ENCODE results near the gene MILR1.
A peak's percentile ranks its signal among the peaks of the same experiment; 100 is the strongest.
"Not testable (repeated sequence)": the region's sequence is repeated elsewhere in the genome, so short reads cannot be mapped to it uniquely, and the experiment has no call there.

The MILR1 gene

DNA sequence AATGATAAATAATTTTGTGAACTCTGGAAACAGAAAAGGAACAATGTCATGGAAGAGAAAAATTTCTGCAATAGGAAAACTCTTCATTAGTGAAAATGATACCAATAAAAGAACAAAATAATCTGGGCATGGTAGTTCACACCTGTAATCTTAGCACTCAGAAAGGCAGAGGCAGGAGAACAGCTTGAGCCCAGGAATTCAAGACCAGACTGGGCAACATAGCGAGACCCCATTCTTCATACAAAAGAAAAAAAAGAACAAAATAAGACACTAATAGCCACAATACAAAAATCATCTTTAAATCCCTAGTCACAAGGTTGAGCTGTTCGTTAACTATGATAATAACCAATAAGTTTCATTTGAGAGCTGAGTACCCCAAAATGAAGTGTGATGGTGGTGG, 39.4 kb downstream of the MILR1 start:
- Histone ChIP-seq H3K27me3 (ENCODE audit: control insufficient read depth in 1 of 2, insufficient read depth in 2 of 2, low read length in 2 of 2) (no peaks in the 10 kb centered on the region), H3K27ac (ENCODE audit: low read depth, low read length) (no peak overlapping the region), H3K4me1 (ENCODE audit: insufficient read depth, low read length) (no peaks in the 10 kb centered on the region), H3K9ac (ENCODE audit: low read length) (no peak overlapping the region), H3K36me3 (ENCODE audit: insufficient read depth, low read length) (peaks cover 44% of the 10 kb centered on the region), H3K9me3 (ENCODE audit: low read length) (no peaks in the 10 kb centered on the region), H3K4me3 (ENCODE audit: low read depth in 1 of 2, low read length in 2 of 2) (no peak overlapping the region)

DNA sequence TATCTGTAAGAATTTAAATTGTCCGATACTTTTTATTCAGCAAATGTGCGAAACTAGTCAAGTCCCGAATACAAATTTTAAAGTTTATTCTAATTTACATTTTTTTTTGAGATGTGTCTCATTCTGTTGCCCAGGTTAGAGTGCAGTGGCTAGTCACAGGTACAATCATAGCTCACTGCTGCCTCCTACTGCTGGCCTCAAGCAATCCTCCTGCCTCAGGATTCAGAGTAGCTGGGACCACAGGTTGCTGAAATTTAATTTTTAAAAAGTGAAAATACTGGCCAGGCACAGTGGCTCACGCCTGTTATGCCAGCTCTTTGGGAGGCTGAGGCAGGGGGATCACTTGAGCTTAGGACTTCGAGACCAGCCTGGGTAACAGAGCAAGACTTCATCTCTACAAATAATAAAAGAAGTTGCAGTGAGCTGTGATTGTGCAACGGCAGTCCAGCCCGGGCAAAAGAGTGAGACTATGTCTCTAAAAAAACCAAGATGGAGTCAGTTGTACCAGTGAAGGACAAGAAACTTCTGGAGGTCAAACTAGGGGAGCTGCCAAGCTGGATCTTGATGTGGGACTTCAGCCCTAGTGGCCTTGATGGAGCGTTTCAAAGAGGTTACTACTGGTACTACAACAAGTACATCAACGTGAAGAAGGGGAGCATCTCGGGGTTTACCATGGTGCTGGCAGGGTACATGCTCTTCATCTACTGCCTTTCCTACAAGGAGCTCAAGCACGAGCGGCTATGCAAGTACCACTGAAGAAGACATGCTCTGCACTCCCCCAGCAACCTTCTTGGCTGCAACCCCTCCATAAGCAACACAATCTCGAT, 42.3 kb downstream of the MILR1 start:
- H3K27me3 ChIP-seq (ENCODE audit: control insufficient read depth in 1 of 2, insufficient read depth in 2 of 2, low read length in 2 of 2): no peaks in the 10 kb centered on the region
- peaks cover 17% of the 10 kb centered on the region for H3K4me1 ChIP-seq (ENCODE audit: insufficient read depth, low read length)
- H3K27ac ChIP-seq (ENCODE audit: low read depth, low read length): no peak overlapping the region
- H3K9ac ChIP-seq (ENCODE audit: low read length): no peak overlapping the region
- H3K4me3 ChIP-seq (ENCODE audit: low read depth in 1 of 2, low read length in 2 of 2): no peak overlapping the region
- H3K9me3 ChIP-seq (ENCODE audit: low read length): no peaks in the 10 kb centered on the region
- peaks cover 27% of the 10 kb centered on the region for H3K36me3 ChIP-seq (ENCODE audit: insufficient read depth, low read length)

DNA sequence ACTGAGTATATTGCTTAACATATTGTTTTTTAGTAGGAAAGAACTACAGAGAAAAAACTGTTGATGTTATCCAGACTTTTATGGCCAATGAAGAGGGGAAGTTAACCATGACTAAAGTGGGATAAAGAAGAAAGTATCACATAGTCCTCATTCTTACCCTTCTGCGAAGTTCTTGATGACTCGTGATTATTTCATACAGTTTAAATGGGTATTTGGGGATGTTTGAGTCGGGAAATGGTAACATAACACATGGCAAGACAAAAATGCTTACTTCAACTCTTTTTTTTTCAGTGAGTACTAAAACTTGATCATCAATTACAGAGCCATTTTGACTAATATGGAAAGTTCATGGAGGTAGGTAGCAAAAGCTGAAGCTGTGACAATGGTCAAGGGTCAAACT, 43.1 kb downstream of the MILR1 start:
- Histone ChIP-seq H3K36me3 (ENCODE audit: insufficient read depth, low read length) (peaks cover 27% of the 10 kb centered on the region), H3K4me3 (ENCODE audit: low read depth in 1 of 2, low read length in 2 of 2) (no peak overlapping the region)

DNA sequence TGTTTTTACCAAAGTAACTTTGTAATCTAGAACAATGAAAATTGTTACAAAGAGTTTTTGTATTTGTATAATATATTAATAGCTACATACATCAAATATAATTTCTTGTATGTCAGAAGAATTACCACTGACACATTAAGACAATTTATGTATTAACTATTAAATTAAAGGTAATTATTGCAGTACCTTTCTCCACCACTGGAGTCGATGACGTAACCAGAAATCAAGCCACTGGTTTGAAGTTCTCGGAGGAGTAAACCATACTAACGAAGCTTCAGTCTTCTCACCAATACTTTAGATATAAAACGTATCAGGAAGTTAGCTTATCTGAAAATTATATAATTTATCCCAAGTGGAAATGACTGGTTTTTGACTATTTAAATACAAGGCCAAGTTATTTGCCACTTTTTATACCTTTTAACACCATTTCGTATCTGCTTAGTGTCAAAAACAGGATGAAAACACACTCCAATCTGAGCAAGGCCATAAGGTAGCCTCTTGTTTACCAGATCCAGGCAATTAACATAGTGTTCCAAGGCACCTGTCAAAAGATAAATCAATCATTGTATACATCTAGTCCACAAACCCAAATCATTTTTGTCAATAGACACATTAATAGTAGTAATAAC, 43.7 kb downstream of the MILR1 start:
- no peak overlapping the region for H3K27ac ChIP-seq (ENCODE audit: low read depth, low read length)
- H3K9me3 ChIP-seq (ENCODE audit: low read length): no peaks in the 10 kb centered on the region
- H3K9ac ChIP-seq (ENCODE audit: low read length): no peak overlapping the region
- H3K4me3 ChIP-seq (ENCODE audit: low read depth in 1 of 2, low read length in 2 of 2): no peak overlapping the region
- no peaks in the 10 kb centered on the region for H3K27me3 ChIP-seq (ENCODE audit: control insufficient read depth in 1 of 2, insufficient read depth in 2 of 2, low read length in 2 of 2)
- H3K36me3 ChIP-seq (ENCODE audit: insufficient read depth, low read length): peaks cover 28% of the 10 kb centered on the region
- H3K4me1 ChIP-seq (ENCODE audit: insufficient read depth, low read length): peaks cover 22% of the 10 kb centered on the region

More for the DNA sequence above, 43.1 kb downstream of the MILR1 start:
- no peak overlapping the region for H3K9ac ChIP-seq (ENCODE audit: low read length)
- no peaks in the 10 kb centered on the region for H3K27me3 ChIP-seq (ENCODE audit: control insufficient read depth in 1 of 2, insufficient read depth in 2 of 2, low read length in 2 of 2)
- no peak overlapping the region for H3K27ac ChIP-seq (ENCODE audit: low read depth, low read length)
- no peaks in the 10 kb centered on the region for H3K9me3 ChIP-seq (ENCODE audit: low read length)
- peaks cover 18% of the 10 kb centered on the region for H3K4me1 ChIP-seq (ENCODE audit: insufficient read depth, low read length)

DNA sequence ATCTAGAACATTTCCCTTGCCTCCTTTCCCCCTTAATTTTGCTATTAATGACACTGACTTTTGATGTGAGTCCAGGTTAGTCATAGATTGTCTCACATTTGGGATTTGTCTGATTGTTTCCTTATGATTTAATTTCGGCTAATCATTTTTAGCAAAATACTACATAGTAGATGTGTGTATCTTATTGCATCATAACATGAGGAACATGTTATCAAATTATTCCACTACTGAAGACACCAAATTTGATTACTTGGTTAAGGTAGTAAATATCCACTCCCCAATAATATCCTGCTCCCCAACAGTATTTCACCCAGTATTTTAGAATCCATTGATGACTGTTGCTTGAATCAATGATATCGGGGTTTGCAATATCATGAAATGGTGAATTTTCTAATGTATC, 45.2 kb downstream of the MILR1 start:
- no peak overlapping the region for H3K9ac ChIP-seq (ENCODE audit: low read length)
- H3K4me3 ChIP-seq (ENCODE audit: low read depth in 1 of 2, low read length in 2 of 2): no peak overlapping the region
- H3K9me3 ChIP-seq (ENCODE audit: low read length): no peaks in the 10 kb centered on the region
- H3K4me1 ChIP-seq (ENCODE audit: insufficient read depth, low read length): peaks cover 25% of the 10 kb centered on the region
- no peaks in the 10 kb centered on the region for H3K27me3 ChIP-seq (ENCODE audit: control insufficient read depth in 1 of 2, insufficient read depth in 2 of 2, low read length in 2 of 2)
- H3K27ac ChIP-seq (ENCODE audit: low read depth, low read length): no peak overlapping the region
- H3K36me3 ChIP-seq (ENCODE audit: insufficient read depth, low read length): peaks cover 42% of the 10 kb centered on the region

DNA sequence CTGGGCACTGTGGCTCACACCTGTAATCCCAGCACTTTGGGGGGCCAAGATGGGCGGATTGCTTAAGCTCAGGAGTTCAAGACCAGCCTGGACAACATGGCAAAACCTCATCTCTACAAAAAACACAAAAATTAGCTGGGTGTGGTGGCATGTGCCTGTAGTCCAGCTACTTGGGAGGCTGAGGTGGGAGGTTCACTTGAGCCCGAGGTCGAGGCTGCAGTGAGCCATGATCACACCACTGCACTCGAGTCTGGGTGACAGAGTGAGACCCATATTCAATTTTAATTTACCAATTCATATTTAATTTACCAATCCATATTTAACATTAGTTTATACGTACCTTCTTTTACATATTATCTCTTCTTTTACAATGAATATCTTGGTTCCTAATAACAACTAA, 46.4 kb downstream of the MILR1 start:
- Histone ChIP-seq H3K36me3 (ENCODE audit: insufficient read depth, low read length) (peaks cover 45% of the 10 kb centered on the region), H3K4me1 (ENCODE audit: insufficient read depth, low read length) (peaks cover 31% of the 10 kb centered on the region)
- not testable (repeated sequence) for H3K27me3 ChIP-seq (ENCODE audit: control insufficient read depth in 1 of 2, insufficient read depth in 2 of 2, low read length in 2 of 2); H3K4me3 ChIP-seq (ENCODE audit: low read depth in 1 of 2, low read length in 2 of 2); H3K9me3 ChIP-seq (ENCODE audit: low read length); H3K27ac ChIP-seq (ENCODE audit: low read depth, low read length); H3K9ac ChIP-seq (ENCODE audit: low read length)

DNA sequence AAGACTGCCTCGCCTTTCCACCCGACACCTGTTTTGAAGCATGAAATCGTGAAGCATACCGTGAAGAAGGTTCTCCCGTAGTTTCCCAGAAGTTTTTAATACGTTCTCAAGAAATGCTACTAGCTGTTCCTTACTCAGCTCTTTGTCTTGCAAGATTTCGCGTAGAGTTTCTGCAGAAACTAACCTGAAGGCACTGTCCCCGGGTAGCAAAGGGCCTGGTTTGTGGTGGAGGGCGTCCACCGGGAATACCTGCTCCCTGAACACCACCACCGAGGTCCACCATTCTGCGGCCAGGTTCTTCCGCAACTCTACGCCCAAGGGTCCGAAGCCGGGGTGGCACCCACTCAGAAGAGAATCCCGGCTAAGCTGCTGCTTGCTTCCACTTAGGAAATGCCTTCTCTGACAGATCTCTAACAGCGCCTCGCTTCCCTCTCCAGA, 47.5 kb downstream of the MILR1 start:
- Histone ChIP-seq H3K9me3 (ENCODE audit: low read length) (no peaks in the 10 kb centered on the region), H3K4me1 (ENCODE audit: insufficient read depth, low read length) (peaks cover 38% of the 10 kb centered on the region), H3K9ac (ENCODE audit: low read length) (peak overlapping the region; percentile 44), H3K36me3 (ENCODE audit: insufficient read depth, low read length) (peaks cover 48% of the 10 kb centered on the region), H3K4me3 (ENCODE audit: low read depth in 1 of 2, low read length in 2 of 2) (peak overlapping the region; percentile 73), H3K27me3 (ENCODE audit: control insufficient read depth in 1 of 2, insufficient read depth in 2 of 2, low read length in 2 of 2) (no peaks in the 10 kb centered on the region), H3K27ac (ENCODE audit: low read depth, low read length) (peak overlapping the region; percentile 79)

DNA sequence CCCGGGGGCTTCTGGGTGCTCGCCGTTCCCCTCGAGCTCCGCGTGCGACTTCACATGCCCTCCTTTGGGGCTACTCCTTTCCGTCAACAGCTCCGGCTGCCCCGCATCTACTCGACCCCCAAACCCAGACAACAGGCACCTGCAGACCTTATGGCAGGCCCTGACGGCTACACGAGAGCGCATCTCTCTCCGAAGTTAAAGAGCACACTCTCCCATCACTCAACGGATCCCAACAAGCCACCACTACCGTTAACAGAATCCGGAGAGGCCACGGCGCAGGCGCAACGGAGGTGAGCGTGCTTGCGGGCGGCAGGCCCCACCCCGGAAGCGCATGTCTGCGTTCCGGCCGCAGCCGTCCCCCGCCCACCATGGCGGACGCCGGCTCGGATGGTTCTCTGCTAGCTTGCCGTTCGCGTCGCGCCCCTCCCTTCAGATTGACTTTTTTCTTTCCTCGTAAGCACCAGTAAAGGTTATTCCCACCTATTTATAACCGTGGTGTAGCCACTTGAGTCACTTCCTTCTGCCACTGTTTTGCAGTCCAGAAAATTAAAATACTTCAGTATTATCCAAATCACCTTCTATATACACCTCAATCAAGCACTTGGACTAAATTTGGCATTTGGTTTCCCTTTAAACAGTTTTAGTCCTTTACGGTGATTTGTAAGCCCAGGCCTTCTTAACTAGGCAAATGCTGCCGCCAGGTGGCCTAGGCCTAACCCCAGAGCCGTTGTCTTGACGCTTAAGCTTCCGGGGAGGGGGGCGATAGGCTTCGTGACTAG, 48.1 kb downstream of the MILR1 start, which contains the start of gene POLG2:
POLG2 (minus strand) TSS at position 269 of the 779 bp plus-strand sequence; CDS start at position 183, 86 bp downstream.
- Histone ChIP-seq H3K9ac (ENCODE audit: low read length) (peak within 1 kb of the TSS; percentile 44), H3K9me3 (ENCODE audit: low read length) (no peaks in the 10 kb centered on the region), H3K36me3 (ENCODE audit: insufficient read depth, low read length) (peaks cover 53% of the 10 kb centered on the region), H3K27ac (ENCODE audit: low read depth, low read length) (peak within 1 kb of the TSS; percentile 79), H3K4me1 (ENCODE audit: insufficient read depth, low read length) (peaks cover 43% of the 10 kb centered on the region), H3K4me3 (ENCODE audit: low read depth in 1 of 2, low read length in 2 of 2) (peak within 1 kb of the TSS; percentile 73), H3K27me3 (ENCODE audit: control insufficient read depth in 1 of 2, insufficient read depth in 2 of 2, low read length in 2 of 2) (no peaks in the 10 kb centered on the region)

DNA sequence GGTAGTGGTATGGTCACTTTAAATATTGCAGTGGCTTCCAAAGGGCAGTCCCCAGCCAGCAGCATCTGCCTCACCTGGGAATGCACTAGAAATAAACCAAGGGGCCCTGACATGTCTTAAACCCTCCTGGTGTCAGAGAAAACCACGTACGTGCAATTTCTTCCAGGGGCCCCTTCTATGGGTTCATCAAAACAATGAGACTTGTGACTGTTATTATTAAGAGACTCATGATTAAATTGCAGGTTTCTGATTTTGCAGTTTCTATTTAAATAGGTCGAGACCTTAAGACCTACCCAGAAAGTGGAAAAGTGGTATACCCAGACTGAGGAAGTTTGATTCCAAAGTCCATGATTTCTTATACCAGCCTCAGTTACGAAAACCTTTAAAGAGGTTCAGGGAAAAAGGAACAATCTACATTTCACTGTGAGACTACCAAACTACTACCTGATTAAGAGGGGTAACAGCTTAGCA, 48.7 kb downstream of the MILR1 start:
- H3K27ac ChIP-seq (ENCODE audit: low read depth, low read length): peak overlapping the region; percentile 79
- H3K36me3 ChIP-seq (ENCODE audit: insufficient read depth, low read length): peaks cover 59% of the 10 kb centered on the region
- H3K9ac ChIP-seq (ENCODE audit: low read length): peak overlapping the region; percentile 36
- H3K4me3 ChIP-seq (ENCODE audit: low read depth in 1 of 2, low read length in 2 of 2): peak overlapping the region; percentile 73
- H3K4me1 ChIP-seq (ENCODE audit: insufficient read depth, low read length): peaks cover 50% of the 10 kb centered on the region
- no peaks in the 10 kb centered on the region for H3K9me3 ChIP-seq (ENCODE audit: low read length)
- no peaks in the 10 kb centered on the region for H3K27me3 ChIP-seq (ENCODE audit: control insufficient read depth in 1 of 2, insufficient read depth in 2 of 2, low read length in 2 of 2)

DNA sequence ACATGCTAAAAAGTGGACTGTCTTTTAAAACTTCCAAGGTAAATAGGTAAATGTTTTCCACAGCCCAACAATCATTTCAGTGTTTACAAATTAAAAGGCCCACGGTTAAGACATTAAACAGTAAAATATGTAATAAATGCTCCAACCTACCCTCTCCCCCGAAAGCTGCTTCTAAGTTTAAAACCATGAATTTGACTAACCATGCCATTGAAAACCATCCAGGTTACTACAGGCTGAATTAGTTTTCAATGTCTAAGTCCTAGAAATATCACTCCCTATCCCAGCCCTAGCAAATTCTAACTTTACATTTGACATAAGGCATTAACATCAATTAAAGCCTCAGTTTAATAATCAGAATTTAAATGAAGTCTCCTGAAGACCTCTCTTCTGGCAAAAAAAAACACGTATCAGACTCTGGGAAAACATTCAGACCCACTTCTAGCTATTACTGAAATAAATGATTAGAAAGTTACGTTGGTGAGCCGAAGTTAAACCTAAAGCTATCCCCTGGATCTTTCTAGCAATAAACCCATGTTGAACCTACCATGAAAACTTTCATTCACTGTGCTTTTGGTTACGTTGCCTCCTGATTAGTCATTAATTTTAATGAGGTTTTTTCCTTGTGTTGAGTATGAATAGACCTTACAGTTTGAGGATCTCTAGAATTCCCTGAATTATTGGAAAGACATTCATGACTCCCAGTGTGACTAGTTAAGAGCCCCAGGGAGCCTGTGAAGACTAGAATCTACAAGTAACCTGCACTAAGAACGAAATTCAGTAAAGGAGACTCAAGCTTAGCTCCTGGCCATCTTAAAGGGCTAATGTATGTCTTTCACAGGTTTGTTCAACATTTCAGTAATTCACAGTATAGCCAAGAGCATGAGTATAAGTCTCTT, 49.6 kb downstream of the MILR1 start:
- Histone ChIP-seq H3K27ac (ENCODE audit: low read depth, low read length) (no peak overlapping the region), H3K4me3 (ENCODE audit: low read depth in 1 of 2, low read length in 2 of 2) (no peak overlapping the region), H3K4me1 (ENCODE audit: insufficient read depth, low read length) (peaks cover 59% of the 10 kb centered on the region), H3K9ac (ENCODE audit: low read length) (no peak overlapping the region), H3K36me3 (ENCODE audit: insufficient read depth, low read length) (peaks cover 61% of the 10 kb centered on the region), H3K27me3 (ENCODE audit: control insufficient read depth in 1 of 2, insufficient read depth in 2 of 2, low read length in 2 of 2) (no peaks in the 10 kb centered on the region), H3K9me3 (ENCODE audit: low read length) (no peaks in the 10 kb centered on the region)
